Stimulated activated CD4-positive, alpha-beta T cell treated with anti-CD3 and anti-CD28 coated beads, Interleukin-15, amount 100 ng/mL, for 48 hours (primary cell): Measurements from ENCODE around the gene ERGIC3.

Experiments used
- DNase-seq, 2 donors: peaks; one replicate each; pipeline ENCODE4 v3.0.0-alpha.2; 2020; ENCODE audit warnings: low read depth in 2 of 2

ERGIC3 gene

GRCh38 chr20:35561671-35562070 is 19.8 kb downstream of the ERGIC3 start:
- DNase-seq: no peak

- DNase-seq: no peak
Measured at GRCh38 chr20:35562541-35563110, 20.7 kb downstream of the ERGIC3 start.

GRCh38 chr20:35563834-35564233 is 22.0 kb downstream of the ERGIC3 start:
- no peak for DNase-seq

- DNase-seq: no peak
Measured at GRCh38 chr20:35564905-35565304, 23.0 kb downstream of the ERGIC3 start.

GRCh38 chr20:35568645-35569044 is 26.8 kb downstream of the ERGIC3 start:
- no peak for DNase-seq

- no peak for DNase-seq
Measured at GRCh38 chr20:35571555-35571954, 29.7 kb downstream of the ERGIC3 start.

- DNase-seq: no peak
Measured at GRCh38 chr20:35572838-35573237, 31.0 kb downstream of the ERGIC3 start.

- no peak for DNase-seq
Measured at GRCh38 chr20:35575958-35576357, 34.1 kb downstream of the ERGIC3 start.

GRCh38 chr20:35576816-35577215 is 34.9 kb downstream of the ERGIC3 start:
- no peak for DNase-seq

GRCh38 chr20:35578469-35578868 is 36.6 kb downstream of the ERGIC3 start:
- DNase-seq: no peak

GRCh38 chr20:35579196-35579595 is 37.3 kb downstream of the ERGIC3 start:
- DNase-seq: no peak

- no peak for DNase-seq
Measured at GRCh38 chr20:35582131-35582530, 40.3 kb downstream of the ERGIC3 start.

- no peak for DNase-seq
Measured at GRCh38 chr20:35582741-35583404, 41.0 kb downstream of the ERGIC3 start.

GRCh38 chr20:35583636-35584560 is 42.0 kb downstream of the ERGIC3 start:
- DNase-seq: no peak

- no peak for DNase-seq
Measured at GRCh38 chr20:35586751-35587425, 45.0 kb downstream of the ERGIC3 start.

GRCh38 chr20:35587436-35587835 is 45.6 kb downstream of the ERGIC3 start:
- DNase-seq: no peak

- no peak for DNase-seq
Measured at GRCh38 chr20:35588397-35588796, 46.5 kb downstream of the ERGIC3 start.

GRCh38 chr20:35592339-35592974 is 50.6 kb downstream of the ERGIC3 start:
- DNase-seq: no peak

GRCh38 chr20:35595456-35595855 is 53.6 kb downstream of the ERGIC3 start:
- DNase-seq: no peak

GRCh38 chr20:35595901-35596300 is 54.0 kb downstream of the ERGIC3 start:
- DNase-seq: no peak

- DNase-seq: no peak
Measured at GRCh38 chr20:35597186-35597585, 55.3 kb downstream of the ERGIC3 start.

- DNase-seq: no peak
Measured at GRCh38 chr20:35598476-35598875, 56.6 kb downstream of the ERGIC3 start.
